Measurements from ENCODE around the gene SLC22A7. TPM values are rescaled to one million over a fixed set of nuclear protein-coding genes. Genes with fewer than 3 reads are reported as not detected.

Gene SLC22A7
- total RNA-seq, 1 experiment from 2014 or later: not detected

GRCh38 chr6:43306086-43306485 is 8.0 kb downstream of the SLC22A7 start:
- no peak overlapping the region for H4K5ac ChIP-seq (ENCODE audit: insufficient read length, low read depth, low read length)
- peaks cover 20 to 32% of the 10 kb centered on the region in 2 experiments for H3K4me1 Mint-ChIP-seq
- H3T11ph ChIP-seq (ENCODE audit: low read length): no peak overlapping the region
- H3K4ac ChIP-seq (ENCODE audit: low read depth, low read length): no peak overlapping the region
- no peak overlapping the region for H2BK15ac ChIP-seq (ENCODE audit: low read depth, low read length)
- H3K56ac ChIP-seq (ENCODE audit: insufficient read length, low read depth, low read length): no peak overlapping the region
- no peak overlapping the region for H4K8ac ChIP-seq (replicated peaks; ENCODE audit: insufficient read length, low read depth, low read length)
- peaks cover 4% of the 10 kb centered on the region for H3K27me3 Mint-ChIP-seq (ENCODE audit: low read depth)
- no peaks in the 10 kb centered on the region; the same call in 1 of the 2 replicates for H3K4me1 ChIP-seq (ENCODE audit: insufficient read depth, low read length)
- H3K79me2 ChIP-seq (ENCODE audit: insufficient read depth, low read length): no peaks in the 10 kb centered on the region; the same call in 1 of the 2 replicates
- H3K9me3 ChIP-seq (ENCODE audit: control insufficient read depth, low read depth, low read length): no peaks in the 10 kb centered on the region
- no peaks in the 10 kb centered on the region for H3K9me3 Mint-ChIP-seq
- no peaks in the 10 kb centered on the region for H3K27me3 ChIP-seq (ENCODE audit: insufficient read depth, low read length)
- H2BK120ac ChIP-seq (ENCODE audit: low read depth, low read length, poor library complexity, severe bottlenecking): no peak overlapping the region
- H4K20me1 ChIP-seq (ENCODE audit: control insufficient read depth, insufficient read depth, insufficient read length): no peaks in the 10 kb centered on the region
- H3K18ac ChIP-seq (ENCODE audit: insufficient read length, low read depth, low read length): no peak overlapping the region
- H3K36me3 Mint-ChIP-seq (ENCODE audit: insufficient read depth in 1 of 3, low read depth in 3 of 3): peaks cover 0 to 18% (median 4%) of the 10 kb centered on the region in 3 experiments; a peak in 5 of 7 replicates
- no peak overlapping the region for H3K4me2 ChIP-seq (ENCODE audit: insufficient read depth, insufficient read length, low read length)
- no peak overlapping the region; a peak in 1 of 5 replicates for H3K4me3 Mint-ChIP-seq
- H2AK5ac ChIP-seq (ENCODE audit: insufficient read length, low read length): no peak overlapping the region
- WGBS (ENCODE audit: extremely low coverage, insufficient read length, low lambda C conversion rate): no CpG with 5 or more reads among the region's 7 CpGs
- no peak overlapping the region for H3K27ac ChIP-seq (ENCODE audit: insufficient read length, low read depth, low read length)
- no peak overlapping the region for H3K23ac ChIP-seq (ENCODE audit: insufficient read length, low read depth, low read length)
- no peak for DNase-seq
- H2AFZ ChIP-seq (ENCODE audit: low read length): no peak overlapping the region
- H3K79me1 ChIP-seq (ENCODE audit: insufficient read depth, low read depth, low read length, poor library complexity, severe bottlenecking): no peaks in the 10 kb centered on the region
- no peak overlapping the region for H3K27ac Mint-ChIP-seq
- no peak overlapping the region for H3K9ac ChIP-seq (ENCODE audit: extremely low read depth, insufficient read length, low read length)
- H4K91ac ChIP-seq (ENCODE audit: insufficient read length, low read depth, low read length): no peak overlapping the region
- no peak overlapping the region for H3K14ac ChIP-seq (ENCODE audit: insufficient read depth, low read length)
- TF ChIP-seq CTCF (conservative IDR thresholded peaks at IDR 0.05): no peak
- H2BK20ac ChIP-seq (ENCODE audit: low read depth, low read length, poor library complexity, severe bottlenecking): no peak overlapping the region
- H3K23me2 ChIP-seq (ENCODE audit: insufficient read length, low read depth, low read length, poor library complexity, severe bottlenecking): peaks cover 10% of the 10 kb centered on the region
- H2BK12ac ChIP-seq (ENCODE audit: insufficient read length, low read depth, low read length): no peak overlapping the region
- H2BK5ac ChIP-seq (ENCODE audit: insufficient read length, low read length): no peak overlapping the region

All from H9 (cell line).